DMS114 treated with DMSO at 0.1 percent for 48 hours (cell line): ENCODE data around the gene BEST3.
"Not testable (repeated sequence)": the region's sequence is repeated elsewhere in the genome, so short reads cannot be mapped to it uniquely, and the experiment has no call there.

Experiments used
- DNase-seq: peaks from one replicate; lab custom pipeline; 2025; ENCODE audit not compliant: unreplicated experiment; lab: John Stamatoyannopoulos, UW

Gene BEST3

DNA sequence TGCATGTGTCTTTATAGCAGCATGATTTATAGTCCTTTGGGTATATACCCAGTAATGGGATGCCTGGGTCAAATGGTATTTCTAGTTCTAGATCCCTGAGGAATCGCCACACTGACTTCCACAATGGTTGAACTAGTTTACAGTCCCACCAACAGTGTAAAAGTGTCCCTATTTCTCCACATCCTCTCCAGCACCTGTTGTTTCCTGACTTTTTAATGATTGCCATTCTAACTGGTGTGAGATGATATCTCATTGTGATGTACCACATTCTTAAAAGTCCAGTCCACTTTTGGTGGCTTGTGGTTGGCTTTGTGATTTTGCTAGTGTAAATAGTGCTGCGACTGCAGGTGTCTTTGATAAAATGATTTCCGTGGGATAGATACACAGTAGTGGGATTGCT lies 94.8 kb downstream of the BEST3 start:
- not testable (repeated sequence) for DNase-seq
